Fibroblast of mammary gland (primary cell): ENCODE results near the gene SLC24A3.

Experiments
- DNase-seq: peaks from one replicate; pipeline ENCODE4 v3.0.0-alpha.2; 2010; ENCODE audit warnings: low read depth
- H3K4me3 ChIP-seq: 2 replicates; pipeline ENCODE4 v1.5.1; 2011; ENCODE audit warnings: low read depth, mild to moderate bottlenecking, low read length, moderate library complexity; ENCODE audit not compliant: control insufficient read depth
- TF ChIP-seq, protein P1 (sequence below): conservative IDR thresholded peaks from 2 replicates; pipeline ENCODE4 v1.5.1; 2011; ENCODE audit warnings: low read depth, low read length, inconsistent platforms; ENCODE audit not compliant: control insufficient read depth, insufficient read depth

The SLC24A3 gene

DNA sequence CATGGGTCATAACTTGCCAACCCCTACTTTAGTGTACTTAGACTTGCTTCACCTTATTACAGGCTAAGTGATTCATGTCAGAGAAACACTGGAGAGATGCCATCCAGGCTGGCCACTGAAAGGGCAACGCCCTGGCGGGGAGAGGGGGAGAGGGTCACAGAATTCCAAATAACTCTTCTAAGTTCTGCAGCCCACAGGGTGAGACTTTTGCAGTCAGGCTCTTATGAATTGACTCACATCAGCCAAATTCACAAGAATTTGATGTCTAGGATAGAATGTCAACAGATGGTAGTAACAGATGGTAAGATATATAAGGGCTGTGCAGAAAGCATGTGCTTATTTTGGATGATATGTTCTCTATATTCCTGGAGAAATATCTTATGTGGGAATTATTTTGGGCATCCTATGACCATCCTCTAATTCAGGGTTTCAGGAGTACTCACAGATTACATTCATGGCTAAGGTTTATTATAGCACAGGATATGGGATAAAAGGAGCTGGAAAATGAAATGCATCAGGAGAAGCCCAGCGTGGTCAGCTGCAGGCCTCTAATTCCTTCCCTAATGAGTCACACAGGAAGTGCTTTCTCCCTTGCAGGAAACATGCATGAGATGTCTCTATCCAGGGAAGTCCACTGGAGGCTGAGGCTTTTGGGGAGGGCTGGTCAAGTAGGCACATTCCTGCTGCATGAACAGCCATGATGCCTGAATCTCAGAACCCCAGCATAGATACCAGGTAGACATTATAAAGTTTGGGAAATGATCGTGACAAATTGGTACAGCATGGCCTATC lies 486.9 kb downstream of the SLC24A3 start:
- H3K4me3 ChIP-seq, result no peak overlapping the region
- TF ChIP-seq, protein P1, sequence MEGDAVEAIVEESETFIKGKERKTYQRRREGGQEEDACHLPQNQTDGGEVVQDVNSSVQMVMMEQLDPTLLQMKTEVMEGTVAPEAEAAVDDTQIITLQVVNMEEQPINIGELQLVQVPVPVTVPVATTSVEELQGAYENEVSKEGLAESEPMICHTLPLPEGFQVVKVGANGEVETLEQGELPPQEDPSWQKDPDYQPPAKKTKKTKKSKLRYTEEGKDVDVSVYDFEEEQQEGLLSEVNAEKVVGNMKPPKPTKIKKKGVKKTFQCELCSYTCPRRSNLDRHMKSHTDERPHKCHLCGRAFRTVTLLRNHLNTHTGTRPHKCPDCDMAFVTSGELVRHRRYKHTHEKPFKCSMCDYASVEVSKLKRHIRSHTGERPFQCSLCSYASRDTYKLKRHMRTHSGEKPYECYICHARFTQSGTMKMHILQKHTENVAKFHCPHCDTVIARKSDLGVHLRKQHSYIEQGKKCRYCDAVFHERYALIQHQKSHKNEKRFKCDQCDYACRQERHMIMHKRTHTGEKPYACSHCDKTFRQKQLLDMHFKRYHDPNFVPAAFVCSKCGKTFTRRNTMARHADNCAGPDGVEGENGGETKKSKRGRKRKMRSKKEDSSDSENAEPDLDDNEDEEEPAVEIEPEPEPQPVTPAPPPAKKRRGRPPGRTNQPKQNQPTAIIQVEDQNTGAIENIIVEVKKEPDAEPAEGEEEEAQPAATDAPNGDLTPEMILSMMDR, result no peak
- peak; percentile 71 for DNase-seq

DNA sequence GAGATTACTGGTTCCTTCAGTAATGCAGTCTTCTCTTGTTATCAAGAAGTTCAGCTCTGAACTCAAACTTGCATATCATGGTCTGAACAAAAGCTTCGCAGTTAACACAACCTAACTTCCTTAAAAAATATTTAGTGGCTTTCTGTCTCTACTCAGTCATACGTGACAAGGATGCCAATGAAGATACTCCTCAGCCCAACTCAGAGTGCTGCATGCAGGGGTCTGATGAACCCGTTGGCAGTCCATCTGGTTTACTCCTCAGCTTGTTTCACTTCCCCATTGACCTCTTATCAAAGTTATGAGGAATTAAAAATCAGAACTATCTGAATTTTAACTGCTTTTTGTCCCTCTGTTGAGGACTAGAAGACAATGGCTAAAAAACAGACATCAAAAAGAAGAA lies 489.0 kb downstream of the SLC24A3 start:
- DNase-seq, result no peak
- TF ChIP-seq, protein P1, result no peak
- H3K4me3 ChIP-seq, result no peak overlapping the region

DNA sequence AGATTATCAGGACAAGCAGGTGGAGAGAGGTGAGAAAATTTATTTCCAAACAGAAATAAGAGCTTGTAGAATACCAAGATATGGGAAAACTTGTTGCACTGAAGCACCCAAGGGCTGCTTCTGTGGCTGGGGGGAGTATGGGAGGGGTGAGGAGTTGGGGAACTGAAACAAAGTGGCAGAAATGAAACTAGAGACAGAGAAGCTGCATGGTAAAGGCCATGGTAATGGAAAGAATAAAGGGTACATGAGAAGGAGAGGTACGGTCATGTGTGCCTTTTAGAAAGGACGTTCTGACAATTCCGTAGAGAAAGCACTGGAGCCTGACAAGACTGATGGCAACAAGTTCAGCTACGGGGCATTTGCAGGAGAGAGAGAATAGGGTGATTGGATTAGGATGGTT lies 494.0 kb downstream of the SLC24A3 start:
- no peak for DNase-seq
- no peak overlapping the region for H3K4me3 ChIP-seq
- TF ChIP-seq, protein P1, result no peak

DNA sequence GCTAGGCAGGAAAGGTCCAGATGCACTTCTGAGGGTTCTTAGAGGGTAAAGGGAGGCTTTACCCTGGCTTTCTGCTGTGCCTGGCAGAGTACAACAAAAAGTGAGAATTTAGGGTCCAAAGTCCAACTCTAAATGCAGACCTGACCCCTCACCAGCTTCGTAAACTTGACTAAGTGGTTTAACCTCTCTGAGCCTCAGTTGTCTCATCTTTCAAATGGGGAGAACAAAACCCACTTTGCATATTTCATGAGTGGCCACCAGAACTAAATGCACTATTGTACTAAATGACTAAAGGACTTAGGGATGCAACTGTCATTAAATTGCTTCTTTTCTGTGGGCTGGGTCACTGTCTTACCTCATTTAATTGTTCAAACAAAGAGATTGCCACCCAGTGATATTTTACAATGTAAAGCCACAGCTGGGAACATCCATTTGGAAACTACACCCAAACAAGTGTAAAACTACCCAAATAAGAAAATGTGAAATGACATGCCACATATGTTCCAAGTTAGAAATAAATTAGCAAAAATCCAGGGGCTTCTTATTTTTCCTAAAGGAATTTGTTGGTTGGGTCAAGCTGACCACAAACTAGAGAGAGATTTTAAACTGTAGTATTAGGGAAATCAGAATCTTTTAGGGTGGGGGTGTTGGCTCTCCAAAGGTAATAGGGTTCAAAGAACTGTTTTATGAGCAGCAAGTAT lies 497.3 kb downstream of the SLC24A3 start:
- TF ChIP-seq, protein P1, result no peak
- no peak overlapping the region for H3K4me3 ChIP-seq
- no peak for DNase-seq

DNA sequence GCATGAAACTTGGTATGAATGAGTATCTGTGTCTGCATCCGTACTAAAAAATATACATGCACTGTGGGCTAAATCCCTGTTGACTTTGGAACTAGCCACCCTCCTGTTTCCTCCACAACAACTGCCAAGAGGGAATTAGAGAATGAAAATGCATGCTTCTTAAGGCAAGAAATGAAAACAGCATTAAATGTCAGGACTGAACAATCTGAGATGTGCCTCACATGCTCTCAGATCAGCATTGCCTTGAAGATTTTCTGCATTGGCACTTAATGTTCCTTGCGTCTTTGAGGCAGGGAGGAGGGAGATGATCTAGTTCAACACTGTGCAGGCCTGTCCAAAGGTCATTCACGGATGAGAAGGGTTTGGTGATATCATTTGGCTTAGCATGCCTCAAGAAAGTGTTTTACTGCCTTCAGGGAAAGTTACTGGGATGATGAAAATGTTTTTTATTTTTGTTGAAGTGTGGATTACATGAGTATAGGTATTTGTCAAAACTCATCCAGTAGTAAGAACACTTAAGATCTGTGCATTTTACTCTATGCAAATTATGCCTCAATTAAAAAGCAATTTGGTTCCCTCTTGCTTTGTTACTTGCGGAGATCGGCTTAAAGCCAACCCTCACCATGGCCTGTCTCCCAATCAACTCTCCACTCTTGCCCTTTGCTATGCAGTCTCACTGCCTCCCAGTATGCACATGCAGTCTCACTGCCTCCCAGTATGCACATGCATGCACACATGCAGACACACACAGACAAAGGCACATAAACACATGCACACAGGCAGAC lies 498.1 kb downstream of the SLC24A3 start:
- H3K4me3 ChIP-seq, result no peak overlapping the region
- peak; percentile 10 for DNase-seq
- TF ChIP-seq, protein P1, result no peak

DNA sequence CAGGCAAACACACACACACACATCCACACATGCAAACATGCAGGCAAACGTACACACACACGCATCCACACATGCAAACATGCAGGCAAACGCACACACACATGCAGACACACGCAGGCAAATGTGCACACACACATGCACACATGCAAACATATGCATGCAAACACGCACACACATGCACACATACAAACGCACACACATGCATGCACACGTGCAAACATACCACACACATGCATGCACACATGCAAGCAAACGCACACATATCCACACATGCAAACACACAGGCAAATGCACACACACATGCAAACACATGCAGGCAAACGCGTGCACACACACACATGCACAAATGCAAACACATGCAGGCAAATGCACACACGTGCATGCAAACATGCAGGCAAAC lies 498.7 kb downstream of the SLC24A3 start:
- H3K4me3 ChIP-seq, result no peak overlapping the region
- DNase-seq, result no peak
- TF ChIP-seq, protein P1, result no peak
